ENCODE results near the gene CERCAM.
"Not testable (repeated sequence)": the region's sequence is repeated elsewhere in the genome, so short reads cannot be mapped to it uniquely, and the experiment has no call there.

CERCAM gene

GRCh38 chr9:128420060-128420650 lies 502 bp upstream of the CERCAM start:
- DNase-seq = peak; percentile 31 to 47

GRCh38 chr9:128421482-128421996 lies 882 bp downstream of the CERCAM start:
- no peak for DNase-seq

- not testable (repeated sequence) for DNase-seq
These were observed 1.5 kb downstream of the CERCAM start for GRCh38 chr9:128422022-128422782.

DNA sequence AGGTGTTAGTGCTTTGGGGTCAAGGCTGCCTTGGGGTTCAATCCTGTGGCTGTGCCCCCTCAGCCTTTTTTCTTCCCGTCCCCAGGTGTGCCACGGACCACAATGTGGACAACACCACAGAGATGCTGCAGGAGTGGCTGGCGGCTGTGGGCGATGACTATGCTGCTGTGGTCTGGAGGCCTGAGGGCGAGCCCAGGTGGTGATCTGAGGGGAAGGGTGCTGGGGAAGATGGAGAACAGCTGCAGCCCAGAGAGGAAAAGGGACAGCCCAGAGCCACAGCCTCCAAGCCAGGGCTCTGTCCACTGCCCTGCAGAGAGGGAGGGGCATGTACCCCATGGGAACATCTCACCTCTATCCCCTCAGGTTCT lies 2.1 kb downstream of the CERCAM start:
- DNase-seq = no peak

- DNase-seq = not testable (repeated sequence)
These were observed 2.7 kb downstream of the CERCAM start for GRCh38 chr9:128423356-128423755.

- DNase-seq = no peak
These were observed 3.7 kb downstream of the CERCAM start for GRCh38 chr9:128424268-128424780.

GRCh38 chr9:128428644-128429512 lies 8.2 kb downstream of the CERCAM start:
- no peak for DNase-seq

- DNase-seq = no peak
These were observed 8.9 kb downstream of the CERCAM start for GRCh38 chr9:128429513-128430086.

DNA sequence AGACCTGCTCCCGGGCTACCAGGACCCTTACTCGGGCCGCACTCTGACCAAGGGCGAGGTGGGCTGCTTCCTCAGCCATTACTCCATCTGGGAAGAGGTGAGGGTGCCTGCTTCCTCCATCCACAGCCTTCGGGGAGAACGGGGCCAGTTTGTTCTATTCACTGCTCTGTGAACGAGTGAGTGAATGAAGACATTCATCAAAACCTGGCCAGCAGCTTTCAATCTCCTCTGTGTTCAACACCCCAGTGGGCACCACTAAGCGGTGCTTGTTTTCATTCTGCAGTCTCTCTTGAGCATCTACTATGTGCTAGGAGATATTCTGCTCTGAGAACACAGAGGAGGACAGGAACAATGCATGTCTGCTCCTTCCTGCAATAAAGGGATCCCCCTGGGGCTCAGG lies 10.6 kb downstream of the CERCAM start:
- no peak for DNase-seq

- DNase-seq = no peak
These were observed 13.7 kb downstream of the CERCAM start for GRCh38 chr9:128434340-128434739.

- DNase-seq = no peak
These were observed 15.0 kb downstream of the CERCAM start for GRCh38 chr9:128435611-128436010.

DNA sequence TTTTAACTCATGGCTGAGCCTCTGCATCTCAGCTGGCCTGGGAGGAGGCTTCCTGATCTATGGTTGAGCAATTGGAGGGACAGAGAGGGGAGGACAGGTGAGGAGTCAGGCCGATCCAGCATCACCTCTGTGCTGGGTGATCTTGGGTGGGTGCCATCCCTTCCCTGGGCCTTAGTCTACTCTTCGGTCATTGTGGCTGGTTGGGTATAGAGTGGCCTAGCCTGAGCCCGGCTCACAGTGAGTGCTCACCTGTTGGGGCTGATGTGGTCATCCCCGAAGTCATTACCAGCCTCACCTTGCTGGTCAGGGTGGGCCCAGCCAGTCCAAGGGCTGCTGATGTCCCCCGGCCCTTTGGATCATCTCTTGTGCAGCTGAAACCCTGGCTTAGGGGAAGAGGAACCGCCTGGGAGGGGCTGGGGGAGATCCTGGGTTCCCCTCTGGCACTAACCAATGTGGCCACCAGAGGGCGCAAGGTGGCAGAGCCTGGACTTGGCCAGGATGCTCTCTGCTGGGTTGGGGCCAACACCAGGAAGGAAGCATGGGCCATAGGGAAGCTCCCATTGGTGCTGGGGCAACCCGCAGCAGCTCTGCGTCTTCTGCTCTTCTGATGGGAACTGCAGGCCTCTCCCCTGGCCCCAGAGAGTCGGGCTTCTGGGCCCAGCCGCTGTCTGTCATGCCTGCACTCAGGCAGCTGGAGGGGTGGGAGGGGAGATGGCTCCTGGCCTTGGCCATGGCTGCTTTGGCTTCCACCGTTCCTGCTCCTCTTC lies 17.9 kb downstream of the CERCAM start:
- peak; percentile 84 for DNase-seq

- DNase-seq = no peak
These were observed 18.6 kb downstream of the CERCAM start for GRCh38 chr9:128439273-128439672.

GRCh38 chr9:128442150-128442549 lies 21.5 kb downstream of the CERCAM start:
- DNase-seq = no peak

DNA sequence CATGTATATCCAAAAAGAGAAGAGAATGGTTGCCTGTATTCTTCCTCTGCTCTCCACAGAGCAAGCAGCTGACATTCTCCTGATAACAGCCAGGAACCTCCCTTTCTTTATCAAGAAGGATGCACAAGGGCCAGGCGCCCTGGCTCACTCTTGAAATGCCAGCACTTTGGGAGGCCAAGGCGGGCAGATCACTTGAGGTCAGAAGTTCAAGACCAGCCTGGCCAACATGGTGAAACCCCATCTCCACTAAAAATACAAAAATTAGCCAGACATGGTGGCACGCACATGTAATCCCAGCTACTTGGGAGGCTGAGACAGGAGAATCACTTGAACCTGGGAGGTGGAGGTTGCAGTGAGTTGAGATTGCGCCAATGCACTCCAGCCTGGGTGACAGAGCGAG lies 25.8 kb downstream of the CERCAM start:
- DNase-seq = not testable (repeated sequence)

DNA sequence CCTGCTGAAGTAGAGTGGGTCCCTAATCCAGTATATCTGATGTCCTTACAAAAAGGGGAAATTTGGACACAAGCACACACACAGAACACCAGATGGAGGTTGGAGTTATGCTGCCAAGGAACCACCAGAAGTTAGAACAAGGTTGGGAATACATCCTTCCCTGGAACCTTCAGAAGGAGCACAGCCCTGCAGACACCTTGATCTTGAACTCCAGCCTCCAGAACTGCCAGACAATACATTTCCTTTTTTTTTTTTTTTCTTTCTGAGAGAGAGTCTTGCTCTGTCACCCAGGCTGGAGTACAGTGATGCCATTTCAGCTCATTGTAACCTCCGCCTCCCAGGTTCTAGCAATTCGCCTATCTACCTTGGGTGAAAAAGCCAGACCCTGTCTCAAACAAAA lies 28.1 kb downstream of the CERCAM start:
- no peak for DNase-seq

- no peak for DNase-seq
These were observed 34.3 kb downstream of the CERCAM start for GRCh38 chr9:128454991-128455390.

DNA sequence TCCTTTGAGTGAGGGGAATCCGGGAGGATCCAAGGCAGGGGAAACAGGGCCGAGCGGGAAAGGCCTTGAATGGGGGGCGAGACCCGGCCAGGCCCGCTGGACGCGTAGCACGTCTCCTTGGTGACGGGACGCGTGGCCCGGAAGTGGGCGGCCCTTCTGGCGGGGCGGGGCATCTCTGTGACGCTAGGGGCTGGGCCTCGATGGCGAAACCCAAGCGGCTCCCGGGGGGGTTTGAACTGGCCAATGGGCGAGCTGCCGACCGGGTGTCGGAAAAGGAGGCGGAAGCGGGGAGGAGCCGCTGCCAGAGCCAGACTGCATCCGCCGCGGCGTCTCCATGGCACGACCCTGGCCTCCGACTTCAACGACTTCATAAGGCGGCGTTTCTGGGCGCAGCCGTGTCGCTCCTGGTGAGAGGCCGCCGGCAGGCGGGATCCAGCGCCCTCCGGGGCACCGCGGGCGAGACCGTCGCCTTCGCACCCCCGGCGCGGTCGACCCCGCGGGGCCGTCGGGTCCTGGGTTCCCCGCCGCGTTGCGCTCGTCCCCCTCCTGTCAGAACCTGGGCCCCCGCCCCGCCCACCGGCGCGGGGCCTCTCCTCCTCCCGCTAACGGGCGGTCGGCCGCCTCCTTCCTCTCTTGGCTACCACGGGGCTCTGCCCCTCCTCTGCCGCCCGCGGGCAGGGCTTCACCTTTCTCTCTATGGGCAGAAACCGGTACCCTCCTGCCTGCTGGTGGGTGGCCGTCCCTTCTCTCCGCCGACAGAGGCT lies 35.4 kb downstream of the CERCAM start, which contains the start of gene ODF2:
TSS of gene ODF2 (plus strand) at position 158 of the 764 bp plus-strand sequence. CDS start at position 244, 86 bp downstream.
- peak; percentile 97 to 98 for DNase-seq

DNA sequence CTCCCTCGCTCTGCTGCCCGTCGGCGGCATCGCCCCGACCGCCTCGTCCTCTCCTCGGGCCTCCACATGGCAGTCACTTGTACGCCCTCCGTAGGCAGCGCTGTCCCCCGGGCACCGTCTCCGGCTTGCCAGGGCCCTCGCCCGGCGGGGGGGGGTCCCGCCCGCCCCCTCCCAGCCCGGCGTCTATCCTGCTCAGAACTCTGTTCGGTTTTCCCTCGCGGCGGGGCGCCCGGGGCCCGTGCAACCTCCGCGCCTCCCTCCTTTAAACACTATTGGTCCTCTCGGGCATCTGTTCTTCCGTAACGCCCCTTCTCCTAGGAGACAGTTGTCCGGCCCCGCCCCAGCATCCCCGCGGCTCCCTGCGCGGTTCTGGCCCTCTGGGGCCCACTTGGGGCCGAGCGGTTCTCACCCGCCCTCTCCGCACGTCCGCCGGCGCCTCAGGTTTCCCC lies 36.0 kb downstream of the CERCAM start:
- peak; percentile 75 to 86 for DNase-seq

GRCh38 chr9:128457207-128457606 lies 36.5 kb downstream of the CERCAM start:
- DNase-seq = no peak

GRCh38 chr9:128459011-128459410 lies 38.4 kb downstream of the CERCAM start:
- no peak for DNase-seq
